Measurements from ENCODE around the gene CACNA2D3.

The CACNA2D3 gene

GRCh38 chr3:54994111-54994513, 871.8 kb downstream of the CACNA2D3 start:
- DNase-seq: no peak

GRCh38 chr3:54999159-54999558, 876.8 kb downstream of the CACNA2D3 start:
- no peak for DNase-seq

- DNase-seq: no peak
Measured at GRCh38 chr3:54999811-55000210, 877.5 kb downstream of the CACNA2D3 start.

GRCh38 chr3:55000546-55000945, 878.2 kb downstream of the CACNA2D3 start:
- no peak for DNase-seq

- no peak for DNase-seq
Measured at GRCh38 chr3:55000953-55001352, 878.6 kb downstream of the CACNA2D3 start.

- no peak for DNase-seq
Measured at GRCh38 chr3:55002416-55002930, 880.1 kb downstream of the CACNA2D3 start.

GRCh38 chr3:55006244-55006676, 883.9 kb downstream of the CACNA2D3 start:
- DNase-seq: no peak

- no peak for DNase-seq
Measured at GRCh38 chr3:55007971-55008370, 885.6 kb downstream of the CACNA2D3 start.

GRCh38 chr3:55009372-55009771, 887.0 kb downstream of the CACNA2D3 start:
- no peak for DNase-seq

GRCh38 chr3:55012091-55012490, 889.7 kb downstream of the CACNA2D3 start:
- no peak for DNase-seq

- DNase-seq: no peak
Measured at GRCh38 chr3:55013145-55013925, 891.0 kb downstream of the CACNA2D3 start.

- no peak for DNase-seq
Measured at GRCh38 chr3:55014081-55014480, 891.7 kb downstream of the CACNA2D3 start.

GRCh38 chr3:55014906-55015305, 892.6 kb downstream of the CACNA2D3 start:
- DNase-seq: no peak

- DNase-seq: no peak
Measured at GRCh38 chr3:55017876-55018275, 895.5 kb downstream of the CACNA2D3 start.

GRCh38 chr3:55030938-55031337, 908.6 kb downstream of the CACNA2D3 start:
- DNase-seq: no peak

GRCh38 chr3:55036883-55037577, 914.7 kb downstream of the CACNA2D3 start:
- DNase-seq: no peak

- DNase-seq: no peak
Measured at GRCh38 chr3:55042591-55042990, 920.2 kb downstream of the CACNA2D3 start.

- DNase-seq: no peak
Measured at GRCh38 chr3:55044486-55044885, 922.1 kb downstream of the CACNA2D3 start.

GRCh38 chr3:55059027-55059629, 936.8 kb downstream of the CACNA2D3 start:
- no peak for DNase-seq

GRCh38 chr3:55060896-55061719, 938.8 kb downstream of the CACNA2D3 start:
- DNase-seq: no peak

GRCh38 chr3:55061720-55062034, 939.3 kb downstream of the CACNA2D3 start:
- DNase-seq: no peak

- no peak for DNase-seq
Measured at GRCh38 chr3:55064164-55064563, 941.8 kb downstream of the CACNA2D3 start.

- no peak for DNase-seq
Measured at GRCh38 chr3:55065331-55065730, 943.0 kb downstream of the CACNA2D3 start.
